IPS DF 4.7 (cell line): Measurements from ENCODE around the gene MYL3.

ENCODE experiments used
- DNase-seq: peaks from one replicate; pipeline ENCODE4 v3.0.0-alpha.2; 2013; ENCODE audit warnings: low spot score; ENCODE audit errors: extremely low read depth

MYL3 gene

DNA sequence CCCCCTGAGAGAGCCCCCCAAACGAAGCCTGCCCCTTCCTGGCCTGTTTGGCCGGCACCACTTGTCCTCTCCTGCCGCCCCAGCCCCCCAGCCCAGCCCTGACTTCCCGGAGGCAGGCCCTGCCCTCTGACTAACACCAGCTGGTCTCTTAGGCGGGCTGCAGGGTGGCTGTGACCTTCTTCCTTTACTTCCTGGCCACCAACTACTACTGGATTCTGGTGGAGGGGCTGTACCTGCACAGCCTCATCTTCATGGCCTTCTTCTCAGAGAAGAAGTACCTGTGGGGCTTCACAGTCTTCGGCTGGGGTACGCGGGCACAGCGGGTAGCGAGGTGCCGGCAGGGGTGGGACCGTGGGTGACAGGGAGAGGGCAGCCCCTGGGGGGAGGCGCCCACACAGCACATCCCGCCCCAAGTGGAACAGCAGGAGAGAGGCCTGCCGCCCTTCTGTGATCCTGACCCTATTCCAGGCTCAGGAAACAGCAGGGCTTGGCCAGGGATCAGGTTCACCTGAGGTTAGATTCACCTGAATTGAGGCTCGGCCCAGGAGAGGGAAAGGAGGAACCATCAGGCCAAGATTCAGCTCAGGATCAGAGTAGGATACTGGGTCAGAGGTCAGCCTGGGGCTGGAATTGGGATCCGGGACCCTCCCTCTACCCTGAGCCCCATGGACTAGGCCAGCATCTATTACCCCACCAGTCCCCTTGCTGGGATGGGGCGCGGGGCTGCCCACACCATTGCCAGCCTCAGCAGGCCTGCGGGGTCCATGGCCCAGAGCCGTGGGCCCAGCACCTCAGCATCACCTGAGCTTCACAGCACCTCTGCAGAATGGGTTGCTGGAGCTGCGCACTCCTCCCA lies 36.1 kb upstream of the MYL3 start:
- no peak for DNase-seq

GRCh38 chr3:46898321-46899150 lies 35.3 kb upstream of the MYL3 start:
- no peak for DNase-seq

DNA sequence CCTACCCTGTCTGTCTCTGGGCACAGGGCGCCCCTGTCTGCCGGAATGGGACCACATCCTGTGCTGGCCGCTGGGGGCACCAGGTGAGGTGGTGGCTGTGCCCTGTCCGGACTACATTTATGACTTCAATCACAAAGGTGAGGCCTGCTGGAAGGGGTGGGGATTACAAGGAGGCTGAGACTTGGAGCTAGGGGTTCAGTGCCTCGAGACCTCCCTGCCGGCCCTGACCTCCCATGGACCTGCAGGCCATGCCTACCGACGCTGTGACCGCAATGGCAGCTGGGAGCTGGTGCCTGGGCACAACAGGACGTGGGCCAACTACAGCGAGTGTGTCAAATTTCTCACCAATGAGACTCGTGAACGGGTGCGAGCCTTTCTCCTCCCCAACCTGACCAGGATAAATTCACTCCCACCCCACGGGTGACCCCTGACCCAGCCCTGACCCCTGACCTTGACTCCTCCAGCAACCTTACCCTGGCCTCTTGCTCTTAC lies 34.6 kb upstream of the MYL3 start:
- no peak for DNase-seq

GRCh38 chr3:46897031-46897430 lies 33.8 kb upstream of the MYL3 start:
- no peak for DNase-seq

DNA sequence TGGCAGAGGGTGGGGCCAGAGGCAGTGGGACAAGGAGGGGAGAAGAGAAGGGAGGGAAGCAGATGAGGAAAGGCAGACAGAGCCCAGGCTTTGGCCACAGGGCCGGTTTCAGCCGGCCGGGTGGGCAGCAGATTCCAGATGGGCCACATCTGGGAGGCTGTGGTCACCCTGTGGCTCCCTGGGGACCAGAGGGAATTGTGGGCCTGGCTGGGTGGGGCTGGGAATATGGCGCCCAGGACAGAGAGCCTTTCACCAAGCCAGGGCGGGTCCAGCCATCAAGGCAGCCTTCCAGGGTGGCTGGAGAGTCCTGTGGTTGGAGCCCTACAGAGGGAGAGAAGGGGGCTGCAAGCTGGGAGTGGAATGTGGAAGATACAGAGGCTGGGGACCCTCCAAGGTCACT lies 33.1 kb upstream of the MYL3 start:
- DNase-seq = no peak

DNA sequence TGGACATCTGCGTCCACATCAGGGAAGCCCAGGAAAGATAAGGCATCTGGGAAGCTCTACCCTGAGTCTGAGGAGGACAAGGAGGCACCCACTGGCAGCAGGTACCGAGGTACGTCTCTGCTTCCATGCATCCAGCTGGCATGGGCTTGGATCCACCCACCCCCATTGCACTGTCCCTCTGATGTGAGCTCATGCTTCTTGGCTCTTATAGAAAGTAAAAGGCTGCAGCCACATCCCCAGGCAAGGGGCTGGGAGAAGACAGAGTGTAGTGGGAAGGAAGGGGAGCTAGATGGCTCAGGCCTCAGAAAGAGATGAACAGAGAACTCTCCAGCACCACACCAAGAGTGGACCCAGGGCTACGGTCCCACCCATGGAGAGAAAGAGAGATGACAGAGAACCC lies 32.5 kb upstream of the MYL3 start:
- DNase-seq = no peak

GRCh38 chr3:46895204-46895660 lies 32.0 kb upstream of the MYL3 start:
- no peak for DNase-seq

DNA sequence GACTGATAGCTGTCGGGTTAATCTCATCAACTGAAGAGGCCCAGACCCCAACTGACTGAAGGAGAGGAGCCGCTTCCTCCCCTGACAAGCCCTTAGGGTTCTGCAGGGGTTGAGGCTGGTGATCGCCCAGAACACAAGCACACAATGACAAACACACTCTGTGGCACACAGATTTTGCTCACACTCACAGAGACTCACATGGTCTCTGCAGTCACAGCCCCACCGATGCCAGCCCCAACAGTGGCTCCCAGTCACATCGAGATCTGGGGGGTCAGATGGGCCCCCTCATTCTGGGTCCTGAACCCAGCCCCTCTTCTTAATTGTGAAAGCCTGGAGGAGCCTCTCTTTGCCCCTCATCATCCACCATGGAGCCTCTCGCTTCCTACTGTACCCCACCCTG lies 31.0 kb upstream of the MYL3 start:
- no peak for DNase-seq

DNA sequence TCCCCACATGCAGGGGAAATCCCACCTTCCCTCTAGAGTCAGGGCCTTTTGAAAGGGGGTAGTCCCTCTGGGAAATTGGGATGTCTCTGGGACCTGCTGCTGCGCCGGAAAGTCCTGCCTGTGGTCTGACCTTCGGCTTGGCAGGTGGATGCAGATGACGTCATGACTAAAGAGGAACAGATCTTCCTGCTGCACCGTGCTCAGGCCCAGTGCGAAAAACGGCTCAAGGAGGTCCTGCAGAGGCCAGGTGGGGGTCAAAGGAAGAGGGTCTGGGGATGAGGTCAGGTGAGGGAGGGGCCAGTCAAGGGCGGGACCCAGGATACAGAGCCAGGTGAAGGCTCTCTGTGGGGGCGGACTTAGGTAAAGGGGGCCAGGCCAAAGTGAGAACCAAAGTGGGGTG lies 30.5 kb upstream of the MYL3 start:
- no peak for DNase-seq

DNA sequence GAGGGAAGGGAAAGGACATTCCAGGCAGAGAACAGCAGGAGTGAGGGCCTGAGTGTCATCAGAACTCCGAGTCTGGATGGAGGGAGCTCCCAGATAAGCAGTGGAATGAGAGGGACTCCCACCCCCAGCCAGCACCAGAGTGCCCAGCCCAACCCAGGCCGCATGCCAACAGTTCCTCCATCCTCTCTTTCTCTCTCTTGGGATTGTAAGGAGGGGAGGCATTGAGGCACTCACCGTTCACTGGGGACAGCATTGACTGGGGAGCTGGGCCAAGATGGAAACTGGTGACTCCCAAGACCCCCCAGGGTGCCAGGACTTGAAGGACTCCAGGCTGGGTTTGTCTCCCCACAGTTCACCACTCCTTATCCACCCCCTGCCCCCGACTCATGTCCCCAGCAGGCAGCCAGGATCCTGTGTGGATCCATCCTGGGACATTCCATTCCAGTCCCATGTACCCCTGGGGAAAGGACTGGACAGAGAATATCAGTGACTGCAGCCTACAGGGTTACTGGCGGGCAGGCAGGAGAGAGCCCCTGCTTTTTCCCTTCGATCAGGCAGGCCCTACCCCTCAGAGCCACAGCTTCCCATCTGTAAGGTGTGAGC lies 30.0 kb upstream of the MYL3 start:
- no peak for DNase-seq

- DNase-seq = no peak
Observed at GRCh38 chr3:46892285-46893145, 29.3 kb upstream of the MYL3 start.

GRCh38 chr3:46891132-46891531 lies 27.9 kb upstream of the MYL3 start:
- DNase-seq = no peak

GRCh38 chr3:46890132-46890531 lies 26.9 kb upstream of the MYL3 start:
- DNase-seq = no peak

GRCh38 chr3:46889381-46890110 lies 26.3 kb upstream of the MYL3 start:
- DNase-seq = no peak

GRCh38 chr3:46888705-46889104 lies 25.5 kb upstream of the MYL3 start:
- DNase-seq = no peak

- DNase-seq = no peak
Observed at GRCh38 chr3:46887980-46888494, 24.8 kb upstream of the MYL3 start.

- no peak for DNase-seq
Observed at GRCh38 chr3:46885612-46886011, 22.4 kb upstream of the MYL3 start.

DNA sequence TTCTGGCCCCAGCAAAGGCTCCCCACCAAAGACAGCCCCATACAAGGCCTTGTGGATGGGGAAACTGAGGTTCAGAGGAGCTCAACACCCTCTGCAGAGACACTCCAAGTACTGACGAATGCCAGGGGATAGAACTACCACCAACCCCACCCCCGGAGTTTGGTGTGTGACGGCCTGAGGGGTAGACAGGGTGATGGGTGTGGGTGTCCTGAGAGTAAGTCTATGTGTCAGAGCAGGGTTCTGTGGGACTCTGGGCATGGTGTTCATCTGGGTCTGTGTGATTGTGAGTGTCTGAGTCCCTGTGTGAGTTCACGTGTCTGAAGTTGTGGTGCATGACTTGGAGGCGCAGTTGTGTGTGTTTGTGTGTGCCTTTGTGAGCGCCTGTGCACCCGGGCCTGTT lies 21.7 kb upstream of the MYL3 start:
- no peak for DNase-seq

GRCh38 chr3:46884427-46884826 lies 21.2 kb upstream of the MYL3 start:
- DNase-seq = no peak

DNA sequence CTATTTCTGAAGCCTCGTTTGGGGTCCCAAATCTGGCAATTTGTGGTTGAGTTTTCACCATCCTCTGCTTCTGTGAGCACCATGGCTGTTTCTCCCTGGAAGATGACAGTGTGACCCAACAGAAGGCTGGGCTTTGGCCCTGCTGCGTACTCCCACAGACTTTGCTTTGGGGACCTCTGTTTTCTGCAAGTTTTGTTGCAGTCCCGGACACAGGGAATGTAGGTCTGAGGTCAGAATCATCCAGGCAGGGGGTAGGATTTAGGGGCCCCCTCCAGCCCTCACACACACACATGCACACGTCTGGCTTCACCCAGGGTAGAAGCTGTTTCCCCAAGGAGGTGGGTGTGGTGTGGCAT lies 20.6 kb upstream of the MYL3 start:
- no peak for DNase-seq
